WI38 (cell line): ENCODE measurements around the gene PLB1.

Source experiments
- H3K4me3 ChIP-seq: 2 replicates; pipeline ENCODE4 v1.5.1; 2011; ENCODE audit warnings: low read depth, mild to moderate bottlenecking, control low read depth, low read length
- CTCF ChIP-seq: IDR thresholded peaks from 2 replicates; pipeline ENCODE4 v1.5.1; 2012; ENCODE audit warnings: low read depth, mild to moderate bottlenecking, control low read depth, low read length

Gene PLB1

GRCh38 chr2:28577791-28578680, 82.2 kb downstream of the PLB1 start:
- TF ChIP-seq CTCF = no peak
- H3K4me3 ChIP-seq = no peak overlapping the region

- no peak overlapping the region for H3K4me3 ChIP-seq
- no peak for TF ChIP-seq CTCF
Observed at GRCh38 chr2:28578774-28579173, 82.9 kb downstream of the PLB1 start.

- no peak for TF ChIP-seq CTCF
- no peak overlapping the region for H3K4me3 ChIP-seq
Observed at GRCh38 chr2:28579606-28580005, 83.7 kb downstream of the PLB1 start.

- TF ChIP-seq CTCF = no peak
Observed at GRCh38 chr2:28580078-28580477, 84.2 kb downstream of the PLB1 start.

GRCh38 chr2:28581312-28581711, 85.5 kb downstream of the PLB1 start:
- TF ChIP-seq CTCF = no peak
- H3K4me3 ChIP-seq = no peak overlapping the region

More at GRCh38 chr2:28580078-28580477, 84.2 kb downstream of the PLB1 start:
- no peak overlapping the region for H3K4me3 ChIP-seq

GRCh38 chr2:28582152-28582551, 86.3 kb downstream of the PLB1 start:
- TF ChIP-seq CTCF = no peak
- H3K4me3 ChIP-seq = no peak overlapping the region

GRCh38 chr2:28582595-28582994, 86.7 kb downstream of the PLB1 start:
- H3K4me3 ChIP-seq = no peak overlapping the region
- no peak for TF ChIP-seq CTCF
